Measurements from ENCODE around the gene PPP2R2C. TPM values are rescaled to one million over a fixed set of nuclear protein-coding genes. Genes with fewer than 3 reads are reported as not detected.

PPP2R2C gene
- total RNA-seq, 1 donor from 2014 or later = not detected

- H3K36me3 ChIP-seq (ENCODE audit: control insufficient read depth in 3 of 3, insufficient read depth in 3 of 3, low read length in 3 of 3) = no peaks in the 10 kb centered on the region
Measured at GRCh38 chr4:6364146-6364545, 108.3 kb downstream of the PPP2R2C start.

GRCh38 chr4:6362896-6363295, 109.5 kb downstream of the PPP2R2C start:
- H3K4me1 ChIP-seq (ENCODE audit: control insufficient read depth in 3 of 3, insufficient read depth in 3 of 3, low read length in 3 of 3) = no peaks in the 10 kb centered on the region
- peaks cover 0 to 2% (median 0%) of the 10 kb centered on the region in 3 donors for H3K9me3 ChIP-seq (ENCODE audit: control insufficient read depth in 3 of 3, low read length in 3 of 3)
- peaks cover 21 to 26% (median 23%) of the 10 kb centered on the region in 3 donors for H3K27me3 ChIP-seq (ENCODE audit: control insufficient read depth in 3 of 3, insufficient read depth in 3 of 3, low read length in 3 of 3)
- no peaks in the 10 kb centered on the region for H3K36me3 ChIP-seq (ENCODE audit: control insufficient read depth in 3 of 3, insufficient read depth in 3 of 3, low read length in 3 of 3)
- no peak overlapping the region for H3K4me3 ChIP-seq (ENCODE audit: low read length in 3 of 3)
- no peak overlapping the region for H3K27ac ChIP-seq (ENCODE audit: low read depth, low read length)
- H3K9ac ChIP-seq (ENCODE audit: low read depth in 1 of 3, low read length in 3 of 3) = no peak overlapping the region

More at GRCh38 chr4:6364146-6364545, 108.3 kb downstream of the PPP2R2C start:
- H3K4me1 ChIP-seq (ENCODE audit: control insufficient read depth in 3 of 3, insufficient read depth in 3 of 3, low read length in 3 of 3) = no peaks in the 10 kb centered on the region
- H3K27ac ChIP-seq (ENCODE audit: low read depth, low read length) = no peak overlapping the region
- H3K9ac ChIP-seq (ENCODE audit: low read depth in 1 of 3, low read length in 3 of 3) = no peak overlapping the region
- H3K9me3 ChIP-seq (ENCODE audit: control insufficient read depth in 3 of 3, low read length in 3 of 3) = peaks cover 0 to 2% (median 0%) of the 10 kb centered on the region in 3 donors
- no peak overlapping the region for H3K4me3 ChIP-seq (ENCODE audit: low read length in 3 of 3)
- H3K27me3 ChIP-seq (ENCODE audit: control insufficient read depth in 3 of 3, insufficient read depth in 3 of 3, low read length in 3 of 3) = peaks cover 32 to 37% (median 35%) of the 10 kb centered on the region in 3 donors

- Histone ChIP-seq H3K27ac (ENCODE audit: low read depth, low read length) (no peak overlapping the region), H3K36me3 (ENCODE audit: control insufficient read depth in 3 of 3, insufficient read depth in 3 of 3, low read length in 3 of 3) (no peaks in the 10 kb centered on the region), H3K4me1 (ENCODE audit: control insufficient read depth in 3 of 3, insufficient read depth in 3 of 3, low read length in 3 of 3) (no peaks in the 10 kb centered on the region), H3K27me3 (ENCODE audit: control insufficient read depth in 3 of 3, insufficient read depth in 3 of 3, low read length in 3 of 3) (peaks cover 18 to 20% (median 18%) of the 10 kb centered on the region in 3 donors), H3K9me3 (ENCODE audit: control insufficient read depth in 3 of 3, low read length in 3 of 3) (peaks cover 0 to 2% (median 0%) of the 10 kb centered on the region in 3 donors), H3K4me3 (ENCODE audit: low read length in 3 of 3) (no peak overlapping the region), H3K9ac (ENCODE audit: low read depth in 1 of 3, low read length in 3 of 3) (no peak overlapping the region)
Measured at GRCh38 chr4:6362243-6362885, 110.0 kb downstream of the PPP2R2C start.

- Histone ChIP-seq H3K27me3 (ENCODE audit: control insufficient read depth in 3 of 3, insufficient read depth in 3 of 3, low read length in 3 of 3) (peaks cover 11 to 23% (median 13%) of the 10 kb centered on the region in 3 donors), H3K9me3 (ENCODE audit: control insufficient read depth in 3 of 3, low read length in 3 of 3) (peaks cover 0 to 2% (median 0%) of the 10 kb centered on the region in 3 donors), H3K36me3 (ENCODE audit: control insufficient read depth in 3 of 3, insufficient read depth in 3 of 3, low read length in 3 of 3) (no peaks in the 10 kb centered on the region), H3K4me3 (ENCODE audit: low read length in 3 of 3) (no peak overlapping the region), H3K9ac (ENCODE audit: low read depth in 1 of 3, low read length in 3 of 3) (no peak overlapping the region), H3K27ac (ENCODE audit: low read depth, low read length) (no peak overlapping the region), H3K4me1 (ENCODE audit: control insufficient read depth in 3 of 3, insufficient read depth in 3 of 3, low read length in 3 of 3) (no peaks in the 10 kb centered on the region)
Measured at GRCh38 chr4:6361076-6361784, 111.2 kb downstream of the PPP2R2C start.

- H3K4me3 ChIP-seq (ENCODE audit: low read length in 3 of 3) = no peak overlapping the region
- H3K27ac ChIP-seq (ENCODE audit: low read depth, low read length) = no peak overlapping the region
- peaks cover 12 to 23% (median 13%) of the 10 kb centered on the region in 3 donors for H3K27me3 ChIP-seq (ENCODE audit: control insufficient read depth in 3 of 3, insufficient read depth in 3 of 3, low read length in 3 of 3)
- peaks cover 0 to 2% (median 0%) of the 10 kb centered on the region in 3 donors for H3K9me3 ChIP-seq (ENCODE audit: control insufficient read depth in 3 of 3, low read length in 3 of 3)
- no peaks in the 10 kb centered on the region for H3K36me3 ChIP-seq (ENCODE audit: control insufficient read depth in 3 of 3, insufficient read depth in 3 of 3, low read length in 3 of 3)
- no peak overlapping the region for H3K9ac ChIP-seq (ENCODE audit: low read depth in 1 of 3, low read length in 3 of 3)
- H3K4me1 ChIP-seq (ENCODE audit: control insufficient read depth in 3 of 3, insufficient read depth in 3 of 3, low read length in 3 of 3) = no peaks in the 10 kb centered on the region
Measured at GRCh38 chr4:6360385-6360784, 112.0 kb downstream of the PPP2R2C start.

- H3K9me3 ChIP-seq (ENCODE audit: control insufficient read depth in 3 of 3, low read length in 3 of 3) = peaks cover 0 to 2% (median 0%) of the 10 kb centered on the region in 3 donors
- no peak overlapping the region for H3K27ac ChIP-seq (ENCODE audit: low read depth, low read length)
- H3K36me3 ChIP-seq (ENCODE audit: control insufficient read depth in 3 of 3, insufficient read depth in 3 of 3, low read length in 3 of 3) = no peaks in the 10 kb centered on the region
- H3K27me3 ChIP-seq (ENCODE audit: control insufficient read depth in 3 of 3, insufficient read depth in 3 of 3, low read length in 3 of 3) = peaks cover 8 to 20% (median 12%) of the 10 kb centered on the region in 3 donors
- no peaks in the 10 kb centered on the region for H3K4me1 ChIP-seq (ENCODE audit: control insufficient read depth in 3 of 3, insufficient read depth in 3 of 3, low read length in 3 of 3)
- no peak overlapping the region for H3K9ac ChIP-seq (ENCODE audit: low read depth in 1 of 3, low read length in 3 of 3)
- H3K4me3 ChIP-seq (ENCODE audit: low read length in 3 of 3) = no peak overlapping the region
Measured at GRCh38 chr4:6359536-6360308, 112.7 kb downstream of the PPP2R2C start.

GRCh38 chr4:6357476-6357875, 114.9 kb downstream of the PPP2R2C start:
- Histone ChIP-seq H3K27me3 (ENCODE audit: control insufficient read depth in 3 of 3, insufficient read depth in 3 of 3, low read length in 3 of 3) (peaks cover 5 to 18% (median 12%) of the 10 kb centered on the region in 3 donors), H3K4me1 (ENCODE audit: control insufficient read depth in 3 of 3, insufficient read depth in 3 of 3, low read length in 3 of 3) (no peaks in the 10 kb centered on the region), H3K36me3 (ENCODE audit: control insufficient read depth in 3 of 3, insufficient read depth in 3 of 3, low read length in 3 of 3) (no peaks in the 10 kb centered on the region), H3K9me3 (ENCODE audit: control insufficient read depth in 3 of 3, low read length in 3 of 3) (no peaks in the 10 kb centered on the region), H3K27ac (ENCODE audit: low read depth, low read length) (no peak overlapping the region), H3K4me3 (ENCODE audit: low read length in 3 of 3) (no peak overlapping the region), H3K9ac (ENCODE audit: low read depth in 1 of 3, low read length in 3 of 3) (no peak overlapping the region)

- Histone ChIP-seq H3K27ac (ENCODE audit: low read depth, low read length) (no peak overlapping the region), H3K36me3 (ENCODE audit: control insufficient read depth in 3 of 3, insufficient read depth in 3 of 3, low read length in 3 of 3) (no peaks in the 10 kb centered on the region), H3K27me3 (ENCODE audit: control insufficient read depth in 3 of 3, insufficient read depth in 3 of 3, low read length in 3 of 3) (peaks cover 5 to 25% (median 24%) of the 10 kb centered on the region in 3 donors), H3K4me3 (ENCODE audit: low read length in 3 of 3) (no peak overlapping the region), H3K4me1 (ENCODE audit: control insufficient read depth in 3 of 3, insufficient read depth in 3 of 3, low read length in 3 of 3) (no peaks in the 10 kb centered on the region), H3K9ac (ENCODE audit: low read depth in 1 of 3, low read length in 3 of 3) (no peak overlapping the region), H3K9me3 (ENCODE audit: control insufficient read depth in 3 of 3, low read length in 3 of 3) (no peaks in the 10 kb centered on the region)
Measured at GRCh38 chr4:6356076-6356560, 116.3 kb downstream of the PPP2R2C start.

- Histone ChIP-seq H3K4me1 (ENCODE audit: control insufficient read depth in 3 of 3, insufficient read depth in 3 of 3, low read length in 3 of 3) (no peaks in the 10 kb centered on the region), H3K9ac (ENCODE audit: low read depth in 1 of 3, low read length in 3 of 3) (no peak overlapping the region), H3K36me3 (ENCODE audit: control insufficient read depth in 3 of 3, insufficient read depth in 3 of 3, low read length in 3 of 3) (no peaks in the 10 kb centered on the region), H3K27ac (ENCODE audit: low read depth, low read length) (no peak overlapping the region), H3K9me3 (ENCODE audit: control insufficient read depth in 3 of 3, low read length in 3 of 3) (no peaks in the 10 kb centered on the region), H3K4me3 (ENCODE audit: low read length in 3 of 3) (no peak overlapping the region), H3K27me3 (ENCODE audit: control insufficient read depth in 3 of 3, insufficient read depth in 3 of 3, low read length in 3 of 3) (peaks cover 9 to 31% (median 28%) of the 10 kb centered on the region in 3 donors)
Measured at GRCh38 chr4:6355052-6355451, 117.4 kb downstream of the PPP2R2C start.

Data from skeletal muscle tissue (tissue), 4 donors.